Smooth muscle cell (in vitro differentiated cells): ENCODE data around the gene FOXM1. TPM values are rescaled to one million over a fixed set of nuclear protein-coding genes. Genes with fewer than 3 reads are reported as not detected.

Experiments used
- DNase-seq: peaks from one replicate; lab custom pipeline; 2025; ENCODE audit not compliant: unreplicated experiment; lab: John Stamatoyannopoulos, UW
- H2AFZ ChIP-seq: fragments of 200-600 bp; sonication (generic); 2 replicates; pipeline ENCODE4 v1.6.0; 2016; ENCODE audit warnings: antibody characterized with exemption, low read depth, mild to moderate bottlenecking
- H3F3A ChIP-seq: fragments of 200-600 bp; sonication (generic); 2 replicates; pipeline ENCODE4 v1.6.0; 2017; ENCODE audit warnings: antibody characterized with exemption, low read depth
- H3K27ac ChIP-seq: fragments of 200-600 bp; sonication (generic); 2 replicates; pipeline ENCODE4 v1.5.1; 2016; ENCODE audit warnings: low read depth, mild to moderate bottlenecking
- H3K27me3 ChIP-seq: fragments of 200-600 bp; sonication (generic); 2 replicates; pipeline ENCODE4 v1.6.1; 2016; ENCODE audit warnings: low read depth, mild to moderate bottlenecking
- H3K36me3 ChIP-seq: fragments of 200-600 bp; sonication (generic); 2 replicates; pipeline ENCODE4 v1.5.1; 2016; ENCODE audit warnings: low read depth
- H3K4me1 ChIP-seq: fragments of 200-600 bp; sonication (generic); 2 replicates; pipeline ENCODE4 v1.5.1; 2016; ENCODE audit warnings: low read depth
- H3K4me2 ChIP-seq: fragments of 200-600 bp; sonication (generic); 2 replicates; pipeline ENCODE4 v1.6.0; 2016; ENCODE audit warnings: mild to moderate bottlenecking
- H3K4me3 ChIP-seq: fragments of 200-600 bp; sonication (generic); 2 replicates; pipeline ENCODE4 v1.5.1; 2016; ENCODE audit warnings: mild to moderate bottlenecking
- H3K79me2 ChIP-seq: fragments of 200-600 bp; sonication (generic); 2 replicates; pipeline ENCODE4 v1.6.0; 2016; ENCODE audit warnings: low read depth, mild to moderate bottlenecking
- H3K9ac ChIP-seq: fragments of 200-600 bp; sonication (generic); 2 replicates; pipeline ENCODE4 v1.6.0; 2016; ENCODE audit warnings: low read depth
- H3K9me3 ChIP-seq: fragments of 200-600 bp; sonication (generic); replicated peaks from 2 replicates; pipeline ENCODE4 v1.5.1; 2016; ENCODE audit warnings: low read depth
- H4K20me1 ChIP-seq: fragments of 200-600 bp; sonication (generic); 2 replicates; pipeline ENCODE4 v1.6.0; 2016; ENCODE audit warnings: low read depth
- CTCF ChIP-seq: fragments of 200-600 bp; sonication (generic); IDR thresholded peaks from 2 replicates; pipeline ENCODE4 v1.5.1; 2017; ENCODE audit warnings: borderline replicate concordance, mild to moderate bottlenecking, antibody characterized with exemption; ENCODE audit not compliant: insufficient read depth, poor library complexity, severe bottlenecking
- WGBS: methylation state at CpG from one replicate; pipeline ENCODE4 v1.1.7; 2016; ENCODE audit warnings: low lambda C conversion rate; 5-methylcytosine and 5-hydroxymethylcytosine counted together
- polyA plus RNA-seq: library from polyadenylated mRNA; unstranded; fragments of >200 nt; fragmentation: Nextera tagmentation; extraction: Ambion mirVana; gene quantifications from 2 replicates; pipeline ENCODE4 v1.2.1, GENCODE V29; 2016
- total RNA-seq: library from RNA; depleted of rRNA; stranded (reverse); fragments of >200 nt; gene quantifications from 2 replicates; pipeline ENCODE4 v1.2.3, GENCODE V29; 2014

FOXM1 gene
- total and polyA plus RNA-seq, 2 experiments from 2014 or later, result 3.7 to 8.1 TPM

GRCh38 chr12:2833327-2833726 lies 43.6 kb downstream of the FOXM1 start:
- Histone ChIP-seq H4K20me1 (no peaks in the 10 kb centered on the region), H3K4me3 (no peak overlapping the region), H3K9ac (no peak overlapping the region), H3K36me3 (no peaks in the 10 kb centered on the region), H3K4me2 (peak overlapping the region; percentile 51), H3K4me1 (peaks cover 11% of the 10 kb centered on the region), H3K79me2 (no peaks in the 10 kb centered on the region), H3K27ac (peak overlapping the region; percentile 4), H3F3A (no peaks in the 10 kb centered on the region), H2AFZ (no peak overlapping the region), H3K9me3 (no peaks in the 10 kb centered on the region), H3K27me3 (no peaks in the 10 kb centered on the region)
- DNase-seq, result no peak
- 79% methylated on average over 5 of the region's 5 CpGs for WGBS
- TF ChIP-seq CTCF, result no peak

DNA sequence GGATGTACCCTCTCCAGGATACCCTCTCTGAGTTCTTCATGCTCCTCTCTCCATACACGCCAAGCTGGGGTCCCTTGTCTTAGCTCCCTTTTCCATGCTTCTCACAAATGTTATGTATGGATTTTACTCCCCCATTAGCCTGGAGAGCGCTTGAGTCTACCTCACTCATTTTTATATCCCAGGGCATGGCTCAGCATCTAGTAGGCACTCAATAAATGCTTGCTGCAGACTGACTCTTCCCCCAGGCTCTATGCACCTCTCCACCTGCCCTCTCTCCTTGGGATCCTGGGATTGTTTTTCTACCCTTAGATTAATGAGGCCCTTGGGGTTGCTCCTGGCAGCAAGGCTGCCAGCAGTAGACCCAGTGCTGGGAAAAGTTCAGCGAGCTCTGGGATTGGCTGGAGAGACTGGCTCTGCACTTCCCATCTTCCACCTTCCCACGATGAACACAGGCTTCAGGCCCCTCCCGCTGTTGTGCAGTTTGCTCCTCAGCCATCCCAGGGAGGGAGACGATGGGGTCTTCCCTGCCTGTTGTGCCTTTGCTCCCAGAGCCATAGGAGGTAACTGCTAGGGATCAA lies 44.3 kb downstream of the FOXM1 start:
- Histone ChIP-seq H3K9me3 (no peaks in the 10 kb centered on the region), H3K27me3 (no peaks in the 10 kb centered on the region), H2AFZ (no peak overlapping the region), H3K4me1 (peaks cover 11% of the 10 kb centered on the region), H3K36me3 (no peaks in the 10 kb centered on the region), H3F3A (no peaks in the 10 kb centered on the region), H3K4me2 (no peak overlapping the region), H4K20me1 (no peaks in the 10 kb centered on the region), H3K4me3 (no peak overlapping the region), H3K79me2 (no peaks in the 10 kb centered on the region), H3K9ac (no peak overlapping the region), H3K27ac (no peak overlapping the region)
- WGBS, result 91% methylated on average over 6 of the region's 6 CpGs
- no peak for TF ChIP-seq CTCF
- DNase-seq, result no peak

- H3K36me3 ChIP-seq, result no peaks in the 10 kb centered on the region
- no peaks in the 10 kb centered on the region for H4K20me1 ChIP-seq
- H3K4me1 ChIP-seq, result peaks cover 19% of the 10 kb centered on the region
- no peak overlapping the region for H3K4me2 ChIP-seq
- WGBS, result 99% methylated on average over 6 of the region's 6 CpGs
- no peaks in the 10 kb centered on the region for H3K79me2 ChIP-seq
- H2AFZ ChIP-seq, result no peak overlapping the region
- no peak overlapping the region for H3K9ac ChIP-seq
- TF ChIP-seq CTCF, result no peak
- H3K9me3 ChIP-seq, result no peaks in the 10 kb centered on the region
- H3F3A ChIP-seq, result no peaks in the 10 kb centered on the region
- H3K27ac ChIP-seq, result no peak overlapping the region
- H3K27me3 ChIP-seq, result no peaks in the 10 kb centered on the region
- DNase-seq, result no peak
- H3K4me3 ChIP-seq, result no peak overlapping the region
Measured at GRCh38 chr12:2829275-2829674, 47.7 kb downstream of the FOXM1 start.
